ENCODE measurements around the gene EMC7. TPM values are rescaled to one million over a fixed set of nuclear protein-coding genes. Genes with fewer than 3 reads are reported as not detected.

The EMC7 gene
- total and polyA plus RNA-seq, 2 of the 13 experiments (the other 11 are each of a cell fraction or from before 2014, with no cell fraction given) = 46.8 to 113 TPM

GRCh38 chr15:34101366-34102174, at the start of gene EMC7, which contains the start of gene PGBD4 (continued):
- TF ChIP-seq ZNF331 (CRISPR knock-in tag; IDR thresholded peaks at IDR 0.05) (peak; percentile 11; the same call in 1 of the 2 replicates), SYNCRIP (IDR thresholded peaks at IDR 0.05; ENCODE audit: insufficient read depth, low read depth, low read length) (no peak), ZNF768 (CRISPR knock-in tag; IDR thresholded peaks at IDR 0.05) (peak; percentile 47), ZFP36L1 (CRISPR knock-in tag; IDR thresholded peaks at IDR 0.05) (0 out of 2 replicates have a peak, but pooled peaks have one; percentile 30), JARID2 (CRISPR knock-in tag; IDR thresholded peaks at IDR 0.05; ENCODE audit: insufficient replicate concordance) (peak; percentile 43), ZNF484 (CRISPR knock-in tag; IDR thresholded peaks at IDR 0.05; ENCODE audit: borderline replicate concordance, low read depth) (no peak), ZNF572 (CRISPR knock-in tag; IDR thresholded peaks at IDR 0.05) (0 out of 2 replicates have a peak, but pooled peaks have one; percentile 67), ZNF550 (CRISPR knock-in tag; IDR thresholded peaks at IDR 0.05; ENCODE audit: borderline replicate concordance) (0 out of 2 replicates have a peak, but pooled peaks have one; percentile 30), MYPOP (CRISPR knock-in tag; IDR thresholded peaks at IDR 0.05) (no peak; the same call in 1 of the 2 replicates), KDM4B (CRISPR knock-in tag; IDR thresholded peaks at IDR 0.05) (no peak; the same call in 1 of the 2 replicates), MED1 (CRISPR knock-in tag; IDR thresholded peaks at IDR 0.05) (peak; percentile 70; the same call in 1 of the 2 replicates), NFKBIZ (CRISPR knock-in tag; IDR thresholded peaks at IDR 0.05) (no peak), RNF219 (CRISPR knock-in tag; IDR thresholded peaks at IDR 0.05) (no peak), MBD4 (IDR thresholded peaks at IDR 0.05; ENCODE audit: borderline replicate concordance, low read length) (no peak), POGK (CRISPR knock-in tag; conservative IDR thresholded peaks at IDR 0.05) (0 out of 2 replicates have a peak, but pooled peaks have one; percentile 12), ZNF276 (CRISPR knock-in tag; IDR thresholded peaks at IDR 0.05; ENCODE audit: low read depth) (no peak)
- TF ChIP-seq, protein P1, sequence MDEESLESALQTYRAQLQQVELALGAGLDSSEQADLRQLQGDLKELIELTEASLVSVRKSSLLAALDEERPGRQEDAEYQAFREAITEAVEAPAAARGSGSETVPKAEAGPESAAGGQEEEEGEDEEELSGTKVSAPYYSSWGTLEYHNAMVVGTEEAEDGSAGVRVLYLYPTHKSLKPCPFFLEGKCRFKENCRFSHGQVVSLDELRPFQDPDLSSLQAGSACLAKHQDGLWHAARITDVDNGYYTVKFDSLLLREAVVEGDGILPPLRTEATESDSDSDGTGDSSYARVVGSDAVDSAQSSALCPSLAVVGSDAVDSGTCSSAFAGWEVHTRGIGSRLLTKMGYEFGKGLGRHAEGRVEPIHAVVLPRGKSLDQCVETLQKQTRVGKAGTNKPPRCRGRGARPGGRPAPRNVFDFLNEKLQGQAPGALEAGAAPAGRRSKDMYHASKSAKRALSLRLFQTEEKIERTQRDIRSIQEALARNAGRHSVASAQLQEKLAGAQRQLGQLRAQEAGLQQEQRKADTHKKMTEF (CRISPR knock-in tag; IDR thresholded peaks at IDR 0.05) = peak; percentile 85
- TF ChIP-seq, protein P2, sequence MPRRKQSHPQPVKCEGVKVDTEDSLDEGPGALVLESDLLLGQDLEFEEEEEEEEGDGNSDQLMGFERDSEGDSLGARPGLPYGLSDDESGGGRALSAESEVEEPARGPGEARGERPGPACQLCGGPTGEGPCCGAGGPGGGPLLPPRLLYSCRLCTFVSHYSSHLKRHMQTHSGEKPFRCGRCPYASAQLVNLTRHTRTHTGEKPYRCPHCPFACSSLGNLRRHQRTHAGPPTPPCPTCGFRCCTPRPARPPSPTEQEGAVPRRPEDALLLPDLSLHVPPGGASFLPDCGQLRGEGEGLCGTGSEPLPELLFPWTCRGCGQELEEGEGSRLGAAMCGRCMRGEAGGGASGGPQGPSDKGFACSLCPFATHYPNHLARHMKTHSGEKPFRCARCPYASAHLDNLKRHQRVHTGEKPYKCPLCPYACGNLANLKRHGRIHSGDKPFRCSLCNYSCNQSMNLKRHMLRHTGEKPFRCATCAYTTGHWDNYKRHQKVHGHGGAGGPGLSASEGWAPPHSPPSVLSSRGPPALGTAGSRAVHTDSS (CRISPR knock-in tag; conservative IDR thresholded peaks at IDR 0.05) = no peak

Measured in HepG2 (cell line).